ENCODE data around the gene TECTA. TPM values are rescaled to one million over a fixed set of nuclear protein-coding genes. Genes with fewer than 3 reads are reported as not detected.
"Not testable (repeated sequence)": the region's sequence is repeated elsewhere in the genome, so short reads cannot be mapped to it uniquely, and the experiment has no call there.

The TECTA gene
- polyA plus RNA-seq, 1 of the 3 experiments (the other 2 are of a cell fraction), result 0.58 TPM

GRCh38 chr11:121236115-121237001, 135.3 kb downstream of the TECTA start:
- Histone ChIP-seq H2AFZ (ENCODE audit: low read depth) (peak overlapping the region; percentile 11; the same call in 1 of the 2 replicates), H3K4me2 (no peak overlapping the region; the same call in 1 of the 2 replicates)

DNA sequence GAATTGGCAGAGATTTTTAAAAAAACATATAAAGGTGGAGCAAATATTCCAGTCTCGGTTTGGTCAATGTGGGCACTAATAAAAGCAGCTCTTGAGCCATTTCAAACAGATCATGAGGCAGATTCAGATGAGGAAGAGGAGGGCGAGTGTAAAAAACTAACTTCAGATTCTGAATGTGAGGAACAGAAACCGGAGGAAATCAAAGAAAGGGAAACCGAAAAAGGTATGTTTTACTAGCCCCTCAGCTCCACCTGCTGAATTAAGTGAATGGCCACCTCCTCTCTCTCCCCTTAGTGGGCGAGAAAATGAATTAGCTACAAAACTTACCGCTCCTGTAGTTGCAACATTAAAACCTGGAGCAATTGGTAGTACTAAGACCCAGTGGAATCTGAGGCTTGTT, 136.2 kb downstream of the TECTA start:
- H4K20me1 ChIP-seq (ENCODE audit: insufficient read depth); H3K4me2 ChIP-seq; H3K9me3 ChIP-seq; H3K79me2 ChIP-seq (ENCODE audit: insufficient read depth); DNase-seq; H3K27ac ChIP-seq (ENCODE audit: low read depth in 2 of 2, low read length in 1 of 2); H3F3A ChIP-seq (replicated peaks; ENCODE audit: insufficient read depth); POLR2A ChIA-PET; H2AFZ ChIP-seq (ENCODE audit: low read depth); H3K4me3 ChIP-seq (ENCODE audit: low read depth in 2 of 2, low read length in 1 of 2); H3K9me2 ChIP-seq; H3K9ac ChIP-seq; H3K36me3 ChIP-seq (replicated peaks in 1 of 2; ENCODE audit: control insufficient read depth in 1 of 2, insufficient read depth in 2 of 2, low read length in 1 of 2); H3K27me3 ChIP-seq (ENCODE audit: insufficient read depth): not testable (repeated sequence)
- CTCF ChIA-PET, result interaction anchor here (1.1 to 1.3 kb wide), 2 partner anchors 11 to 15 kb away, joined by 3 to 4 read pairs; no protein-coding TSS in a partner anchor
- WGBS (ENCODE audit: low lambda C conversion rate), result 36% methylated on average over 5 of the region's 6 CpGs
- H3K4me1 ChIP-seq (ENCODE audit: control insufficient read depth in 1 of 2, insufficient read depth in 2 of 2, low read depth in 1 of 2, low read length in 1 of 2), result peaks cover 0 to 24% of the 10 kb centered on the region in 2 experiments; a peak in 2 of 4 replicates

More at GRCh38 chr11:121236115-121237001, 135.3 kb downstream of the TECTA start:
- CTCF ChIA-PET, result interaction anchor here (0.9 to 1.3 kb wide), 3 partner anchors 12 to 16 kb away, joined by 3 to 4 read pairs (median 4); no protein-coding TSS in a partner anchor
- Histone ChIP-seq H3K27ac (ENCODE audit: low read depth in 2 of 2, low read length in 1 of 2) (no peak overlapping the region; a peak in 1 of 4 replicates), H3K4me3 (ENCODE audit: low read depth in 2 of 2, low read length in 1 of 2) (no peak overlapping the region), H3K9ac (no peak overlapping the region), H3K9me3 (no peaks in the 10 kb centered on the region), H3K27me3 (ENCODE audit: insufficient read depth) (no peaks in the 10 kb centered on the region), H3K79me2 (ENCODE audit: insufficient read depth) (no peaks in the 10 kb centered on the region), H4K20me1 (ENCODE audit: insufficient read depth) (no peaks in the 10 kb centered on the region), H3K9me2 (no peaks in the 10 kb centered on the region), H3F3A (replicated peaks; ENCODE audit: insufficient read depth) (no peaks in the 10 kb centered on the region), H3K36me3 (replicated peaks in 1 of 2; ENCODE audit: control insufficient read depth in 1 of 2, insufficient read depth in 2 of 2, low read length in 1 of 2) (no peaks in the 10 kb centered on the region), H3K4me1 (ENCODE audit: control insufficient read depth in 1 of 2, insufficient read depth in 2 of 2, low read depth in 1 of 2, low read length in 1 of 2) (peaks cover 0 to 18% of the 10 kb centered on the region in 2 experiments; a peak in 2 of 4 replicates)
- 69% methylated on average over 15 of the region's 15 CpGs for WGBS (ENCODE audit: low lambda C conversion rate)
- POLR2A ChIA-PET, result no interaction called here
- TF ChIP-seq, protein P1, sequence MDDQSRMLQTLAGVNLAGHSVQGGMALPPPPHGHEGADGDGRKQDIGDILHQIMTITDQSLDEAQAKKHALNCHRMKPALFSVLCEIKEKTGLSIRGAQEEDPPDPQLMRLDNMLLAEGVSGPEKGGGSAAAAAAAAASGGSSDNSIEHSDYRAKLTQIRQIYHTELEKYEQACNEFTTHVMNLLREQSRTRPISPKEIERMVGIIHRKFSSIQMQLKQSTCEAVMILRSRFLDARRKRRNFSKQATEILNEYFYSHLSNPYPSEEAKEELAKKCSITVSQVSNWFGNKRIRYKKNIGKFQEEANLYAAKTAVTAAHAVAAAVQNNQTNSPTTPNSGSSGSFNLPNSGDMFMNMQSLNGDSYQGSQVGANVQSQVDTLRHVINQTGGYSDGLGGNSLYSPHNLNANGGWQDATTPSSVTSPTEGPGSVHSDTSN (IDR thresholded peaks at IDR 0.05), result no peak
- TF ChIP-seq FOXJ3 (CRISPR knock-in tag; IDR thresholded peaks at IDR 0.05), result no peak
- no peak for TF ChIP-seq SIN3A (IDR thresholded peaks at IDR 0.05; ENCODE audit: borderline replicate concordance, low read depth, low read length)
- TF ChIP-seq USF1 (IDR thresholded peaks at IDR 0.05; ENCODE audit: borderline replicate concordance, low read depth), result no peak
- no peak for TF ChIP-seq NRF1 (IDR thresholded peaks at IDR 0.05; ENCODE audit: low read depth, low read length)
- TF ChIP-seq MXI1 (IDR thresholded peaks at IDR 0.05; ENCODE audit: low read depth, low read length), result no peak
- no peak for TF ChIP-seq TEAD4 (IDR thresholded peaks at IDR 0.05; ENCODE audit: borderline replicate concordance, insufficient read depth)
- TF ChIP-seq TCF12 (IDR thresholded peaks at IDR 0.05), result no peak
- no peak for TF ChIP-seq CHD2 (IDR thresholded peaks at IDR 0.05; ENCODE audit: low read length, partially characterized antibody)
- TF ChIP-seq, protein P2, sequence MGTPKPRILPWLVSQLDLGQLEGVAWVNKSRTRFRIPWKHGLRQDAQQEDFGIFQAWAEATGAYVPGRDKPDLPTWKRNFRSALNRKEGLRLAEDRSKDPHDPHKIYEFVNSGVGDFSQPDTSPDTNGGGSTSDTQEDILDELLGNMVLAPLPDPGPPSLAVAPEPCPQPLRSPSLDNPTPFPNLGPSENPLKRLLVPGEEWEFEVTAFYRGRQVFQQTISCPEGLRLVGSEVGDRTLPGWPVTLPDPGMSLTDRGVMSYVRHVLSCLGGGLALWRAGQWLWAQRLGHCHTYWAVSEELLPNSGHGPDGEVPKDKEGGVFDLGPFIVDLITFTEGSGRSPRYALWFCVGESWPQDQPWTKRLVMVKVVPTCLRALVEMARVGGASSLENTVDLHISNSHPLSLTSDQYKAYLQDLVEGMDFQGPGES (IDR thresholded peaks at IDR 0.05; ENCODE audit: low read depth, low read length), result no peak
- TF ChIP-seq, protein P3, sequence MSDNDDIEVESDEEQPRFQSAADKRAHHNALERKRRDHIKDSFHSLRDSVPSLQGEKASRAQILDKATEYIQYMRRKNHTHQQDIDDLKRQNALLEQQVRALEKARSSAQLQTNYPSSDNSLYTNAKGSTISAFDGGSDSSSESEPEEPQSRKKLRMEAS (IDR thresholded peaks at IDR 0.05; ENCODE audit: low read depth), result no peak
- no peak for TF ChIP-seq POLR2AphosphoS5 (IDR thresholded peaks at IDR 0.05; ENCODE audit: low read depth, low read length)
- no peak for TF ChIP-seq FOSL2 (IDR thresholded peaks at IDR 0.05; ENCODE audit: borderline replicate concordance, low read depth)
- no peak for TF ChIP-seq RCOR1 (IDR thresholded peaks at IDR 0.05; ENCODE audit: low read length)
- TF ChIP-seq YY1 (IDR thresholded peaks at IDR 0.05; ENCODE audit: low read depth), result no peak
- no peak for TF ChIP-seq RAD21 (IDR thresholded peaks at IDR 0.05; ENCODE audit: low read length)
- no peak for TF ChIP-seq ELF1 (IDR thresholded peaks at IDR 0.05)
- DNase-seq, result no peak
